OCI-M2 (cell line): Measurements from ENCODE around the gene NLRP1.

Source experiments
- DNase-seq: peaks from one replicate; lab custom pipeline; 2025; ENCODE audit not compliant: unreplicated experiment; lab: John Stamatoyannopoulos, UW

Gene NLRP1

DNA sequence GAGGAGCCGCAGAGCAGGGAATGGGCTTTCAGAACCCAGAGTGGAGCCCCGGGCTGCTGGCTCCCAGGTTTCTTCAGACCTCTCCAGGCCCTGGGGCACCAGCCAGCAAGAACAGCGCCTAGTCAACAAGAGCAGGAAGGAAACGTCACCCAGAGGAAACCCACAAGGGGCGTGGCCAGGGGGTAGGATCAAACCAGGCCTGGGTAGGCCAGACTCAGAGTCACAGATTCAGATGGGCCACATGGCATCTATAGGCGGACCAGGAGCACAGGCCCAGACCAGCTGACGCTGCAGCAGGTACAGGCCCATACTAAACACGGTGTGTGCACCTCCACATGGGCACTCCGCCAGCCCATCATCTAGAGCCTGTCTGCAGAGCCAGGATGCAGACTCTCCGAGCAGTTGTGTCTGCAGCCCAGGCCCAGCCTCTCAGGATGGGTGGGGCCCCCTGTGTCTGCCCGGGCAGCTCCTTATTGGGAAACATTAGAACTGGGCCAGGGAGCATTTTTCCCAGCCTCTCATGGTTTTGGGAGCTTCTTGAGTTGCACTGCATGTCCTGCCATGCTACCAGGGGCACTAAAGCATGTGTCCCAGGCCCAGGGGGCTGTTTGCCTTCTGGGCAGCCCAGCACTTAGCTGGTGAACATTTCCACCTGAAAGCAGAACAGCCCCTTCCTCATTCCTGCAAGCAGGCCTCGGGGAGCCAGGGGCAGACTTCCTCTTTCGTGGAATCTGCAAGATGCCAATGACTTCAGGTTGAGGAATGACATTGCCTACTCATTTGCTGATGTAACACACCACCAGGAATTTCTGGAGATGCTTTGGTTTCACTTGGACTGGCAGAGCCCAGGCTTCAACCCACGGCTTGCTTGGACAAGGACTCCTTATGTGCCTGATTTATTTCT lies at the start of gene NLRP1:
NLRP1 (minus strand) TSS at position 127 of the 904 bp plus-strand sequence. CDS start 552 bp downstream, outside the sequence.
- DNase-seq, result no peak

DNA sequence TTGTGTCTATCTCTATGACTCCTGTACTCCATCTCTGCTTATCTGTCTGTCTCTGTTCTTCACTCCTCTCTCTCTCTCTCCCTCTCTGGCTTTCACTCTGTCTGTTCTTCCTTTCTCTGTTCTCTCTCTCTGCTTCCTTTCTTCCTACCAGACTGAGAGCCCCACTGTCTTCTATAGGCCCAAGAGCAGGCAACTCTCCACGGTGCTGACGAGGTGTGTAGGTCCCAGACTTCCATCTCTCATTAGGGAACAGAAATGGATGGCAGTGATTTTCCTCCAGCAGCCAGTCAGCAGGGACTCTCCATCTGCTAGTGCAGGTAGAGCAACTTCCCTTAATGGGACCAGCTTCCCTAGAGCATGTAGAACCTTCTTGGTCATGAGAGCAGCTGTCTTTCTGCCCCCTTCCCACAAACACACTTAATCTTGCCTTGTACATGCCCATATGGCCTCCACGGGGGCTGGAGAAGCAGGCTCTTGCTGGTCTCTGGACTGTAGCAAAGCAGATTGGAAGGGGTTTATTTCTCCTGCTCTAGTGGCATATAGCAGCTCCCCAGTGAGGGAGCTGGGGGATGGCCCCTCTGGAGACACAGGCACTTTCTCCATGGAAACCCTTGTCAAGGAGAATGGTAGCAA lies 47.8 kb upstream of the NLRP1 start:
- DNase-seq, result no peak

DNA sequence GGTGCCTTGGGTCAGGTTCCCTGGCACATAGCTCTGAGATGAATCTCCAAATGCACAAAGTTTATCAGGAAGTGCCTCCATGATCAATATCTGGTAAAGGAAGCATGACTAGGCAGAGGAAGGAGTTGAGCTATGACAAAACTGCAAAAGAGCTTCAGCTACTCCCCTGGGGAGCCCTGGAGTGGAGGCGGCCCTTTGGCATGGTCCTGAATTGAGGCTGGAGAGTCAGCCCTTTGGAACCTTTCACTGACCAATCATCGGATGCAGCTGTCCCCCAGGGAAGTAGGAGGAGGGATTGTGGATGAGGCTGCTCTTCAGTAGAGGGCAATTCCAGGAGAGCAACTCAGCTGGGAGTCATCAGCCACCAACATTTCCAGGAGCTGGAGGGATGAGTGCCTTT lies 46.1 kb upstream of the NLRP1 start:
- DNase-seq, result no peak

DNA sequence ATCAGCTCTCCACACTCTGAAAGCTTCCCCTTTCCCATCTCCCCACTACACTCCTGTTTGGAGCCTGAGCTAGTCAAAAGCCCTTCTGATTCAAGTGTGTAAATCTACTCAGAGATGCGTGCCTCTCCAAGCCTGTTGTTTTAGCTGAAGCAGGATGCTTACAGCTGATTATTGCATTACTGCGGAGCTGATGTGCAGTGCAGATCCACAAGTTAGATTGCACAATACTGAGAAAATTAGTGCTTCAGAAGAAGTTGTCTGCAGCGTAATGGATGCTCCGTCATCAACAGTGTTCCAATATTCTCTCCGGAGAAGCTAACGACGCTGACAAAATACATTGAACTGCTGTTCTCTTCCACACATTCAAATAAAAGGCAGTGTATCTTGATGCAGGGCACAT lies 44.8 kb upstream of the NLRP1 start:
- no peak for DNase-seq

DNA sequence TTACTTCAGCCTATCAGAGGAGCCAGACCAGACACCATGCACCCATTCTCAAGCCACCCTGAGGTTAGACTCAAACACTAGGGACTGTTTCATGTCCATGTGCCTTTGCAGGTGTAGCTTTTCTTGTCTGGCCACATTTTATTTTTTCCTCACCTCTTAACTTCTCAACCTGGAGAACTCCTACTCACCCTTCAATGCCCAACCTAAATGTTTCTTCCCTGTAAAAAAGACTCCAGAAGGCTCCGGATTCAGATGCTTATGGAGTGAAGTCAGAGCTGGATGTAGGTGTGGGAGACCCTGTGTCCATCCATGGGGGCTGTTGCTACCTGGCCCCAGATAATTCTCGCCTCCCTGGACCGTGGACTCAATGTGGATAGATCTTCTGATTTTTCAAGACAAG lies 44.0 kb upstream of the NLRP1 start:
- DNase-seq, result no peak

DNA sequence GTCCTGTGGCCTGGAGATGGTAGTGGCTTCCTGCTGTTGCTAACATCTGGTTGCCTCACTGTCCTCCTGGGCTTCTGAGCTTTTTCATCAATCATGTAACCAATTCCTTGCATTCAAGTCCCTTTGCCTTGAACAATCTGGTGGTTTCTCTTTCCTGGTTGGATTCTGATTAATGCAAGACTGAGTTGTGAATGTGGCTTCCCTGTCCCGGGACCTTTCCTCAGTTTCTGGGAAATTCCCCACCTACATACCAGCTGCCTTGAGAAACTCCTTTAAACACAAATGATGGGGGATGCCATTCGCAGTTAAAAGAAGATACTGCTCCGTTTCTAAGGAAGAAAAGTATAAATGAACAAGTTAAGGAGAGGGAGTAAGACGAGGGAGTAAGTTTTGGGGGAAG lies 39.9 kb upstream of the NLRP1 start:
- DNase-seq, result no peak

DNA sequence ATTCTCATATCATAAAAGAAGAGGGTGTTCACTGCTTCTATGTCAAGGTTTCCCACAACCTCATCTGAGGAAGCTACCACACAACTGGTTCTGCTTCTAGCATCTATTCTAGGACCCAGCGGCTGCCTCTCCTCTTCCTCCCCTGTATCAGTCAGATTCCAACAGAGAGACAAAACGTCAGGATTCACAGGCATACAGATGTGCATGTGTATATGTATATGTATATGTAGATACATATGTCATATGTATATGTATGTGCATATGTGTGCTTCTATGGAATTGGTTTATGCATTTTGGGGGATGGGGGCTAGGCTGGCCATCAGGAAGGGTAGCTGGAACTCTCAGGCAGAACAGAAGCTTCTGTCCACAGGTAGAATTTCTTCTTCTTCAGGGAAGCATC lies 37.4 kb upstream of the NLRP1 start:
- DNase-seq, result no peak

DNA sequence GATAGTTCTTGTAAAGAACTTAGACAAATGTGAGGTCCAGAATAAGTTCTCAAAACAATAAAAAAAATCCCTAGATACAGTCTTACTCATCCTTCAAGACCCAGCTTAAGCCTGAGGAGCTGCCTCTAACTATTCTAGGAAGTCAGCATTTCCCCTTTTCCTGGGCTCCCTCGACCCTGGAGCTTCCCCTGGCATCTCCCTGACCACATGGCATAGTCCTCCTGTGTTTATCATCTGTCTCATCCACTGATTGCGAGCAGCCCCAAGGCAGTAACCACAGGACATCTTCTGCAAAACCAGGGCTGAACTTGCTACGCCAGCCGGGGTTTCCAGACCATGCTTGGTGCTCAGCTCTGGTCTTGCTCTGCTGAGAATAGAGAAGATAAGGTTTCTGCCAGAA lies 36.7 kb upstream of the NLRP1 start:
- DNase-seq, result no peak

DNA sequence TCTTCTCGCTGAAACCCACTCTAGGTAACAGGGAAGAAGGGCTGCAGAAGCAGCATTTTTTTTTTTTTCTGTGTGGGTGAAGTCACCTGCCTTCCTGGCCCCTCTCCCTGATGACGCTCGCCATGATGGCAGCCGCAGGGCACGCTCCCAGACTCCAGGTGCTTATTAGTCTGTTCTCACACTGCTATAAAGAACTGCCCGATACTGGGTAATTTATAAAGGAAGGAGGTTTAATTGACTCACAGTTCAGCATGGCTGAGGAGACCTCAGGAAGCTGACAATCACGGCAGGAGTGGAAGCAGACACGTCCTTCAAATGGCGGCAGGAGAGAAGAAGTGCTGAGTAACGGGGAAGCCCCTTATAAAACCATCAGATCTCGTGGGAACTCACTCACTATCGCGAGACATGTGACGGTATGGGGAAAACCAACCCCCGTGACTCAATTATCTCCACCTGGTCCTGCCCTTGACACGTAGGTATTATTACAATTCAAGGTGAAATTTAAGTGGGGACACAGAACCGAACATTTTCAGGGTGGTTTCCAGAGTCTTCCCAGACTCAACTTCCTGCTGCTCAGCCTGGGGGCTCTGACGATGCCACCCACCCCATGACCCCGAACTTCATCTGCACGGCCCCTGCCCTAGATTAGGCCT lies 34.9 kb upstream of the NLRP1 start:
- DNase-seq, result no peak

DNA sequence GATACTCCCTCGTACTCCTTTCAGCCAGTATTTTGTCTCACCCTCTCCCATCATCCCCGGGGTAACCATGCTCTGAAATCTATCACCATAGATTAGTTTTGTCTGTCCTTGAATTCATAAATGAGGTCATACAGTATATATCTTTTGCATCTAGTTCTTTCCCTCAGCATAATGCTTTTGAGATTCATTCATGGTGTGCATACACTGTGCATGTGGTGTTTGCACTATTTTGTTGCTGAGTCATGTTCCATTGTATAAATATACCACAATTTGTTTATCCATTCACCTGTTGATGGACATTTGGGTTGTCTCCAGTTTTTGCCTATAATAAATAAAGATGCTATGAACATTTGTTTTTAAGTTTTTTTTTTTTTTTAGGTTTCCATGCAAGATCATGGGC lies 34.2 kb upstream of the NLRP1 start:
- DNase-seq, result no peak

DNA sequence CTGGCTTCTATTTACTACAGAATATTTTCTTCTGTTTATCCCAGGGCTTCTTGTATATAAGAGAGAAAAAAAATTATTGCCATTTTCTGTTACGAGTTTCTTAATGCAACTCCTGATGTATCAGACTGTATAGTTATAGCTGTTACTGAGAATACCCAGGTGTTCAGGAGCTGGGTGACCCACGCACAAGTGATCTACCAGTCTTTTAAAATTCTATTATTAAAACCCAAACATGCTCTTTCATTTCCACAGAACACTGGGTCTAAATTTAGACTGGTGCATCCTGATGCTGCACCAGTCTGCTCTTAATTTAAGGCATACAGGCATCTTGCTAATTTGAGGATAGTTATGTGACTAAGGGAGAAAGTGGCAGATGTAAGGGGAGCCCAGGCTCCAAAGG lies 31.2 kb upstream of the NLRP1 start:
- no peak for DNase-seq

DNA sequence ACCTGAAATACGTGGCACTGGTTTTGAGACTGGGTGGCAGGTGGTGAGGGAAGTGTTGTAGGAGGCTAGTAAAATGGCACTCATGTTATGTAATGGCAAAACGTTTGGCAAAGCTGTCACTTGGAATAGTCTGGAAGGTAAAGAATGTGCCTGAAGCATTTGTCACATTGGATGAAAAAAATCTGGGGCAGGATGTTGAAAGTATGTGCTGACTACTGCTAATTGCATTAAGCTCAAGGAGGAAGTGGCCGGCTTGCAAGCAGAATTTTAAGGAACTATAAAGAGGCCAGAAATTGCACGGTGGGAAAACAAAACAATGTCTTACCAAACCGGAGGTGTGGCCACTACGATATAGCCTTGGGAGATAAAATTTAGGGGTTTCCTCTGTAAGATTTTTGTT lies 26.6 kb upstream of the NLRP1 start:
- no peak for DNase-seq

DNA sequence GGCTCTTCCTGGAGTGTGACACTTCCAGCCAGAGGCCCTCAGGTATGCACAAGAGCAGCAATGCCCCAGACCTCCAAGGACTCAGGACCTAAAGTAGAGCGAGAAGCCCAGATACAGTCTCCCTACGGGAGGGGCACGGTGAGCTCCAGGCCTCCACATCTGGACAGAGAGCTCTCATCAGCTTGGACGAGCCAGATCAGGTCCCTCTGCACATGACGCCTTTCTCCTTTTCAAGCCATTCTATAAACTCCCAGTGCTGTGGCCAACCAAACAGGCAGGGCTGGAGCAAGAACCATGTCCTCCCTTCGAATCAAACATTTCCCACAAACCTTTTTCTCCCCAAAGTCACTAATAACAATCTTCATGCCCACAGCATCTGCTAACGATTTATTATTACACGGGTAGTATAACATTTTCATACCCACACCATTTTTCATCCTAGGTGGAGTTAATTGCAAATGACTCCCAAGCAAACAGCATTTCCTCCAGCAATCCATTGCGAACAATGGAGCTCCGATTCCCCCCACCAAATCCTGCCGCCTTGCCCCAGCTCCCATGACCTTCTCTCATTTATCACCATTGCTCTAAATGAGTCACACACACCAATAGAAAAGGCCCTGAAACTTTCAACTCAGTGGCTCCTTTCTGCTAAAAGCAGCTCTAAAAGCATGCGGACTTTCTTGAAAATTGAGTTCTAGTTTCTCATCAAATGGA lies 24.2 kb upstream of the NLRP1 start:
- no peak for DNase-seq

DNA sequence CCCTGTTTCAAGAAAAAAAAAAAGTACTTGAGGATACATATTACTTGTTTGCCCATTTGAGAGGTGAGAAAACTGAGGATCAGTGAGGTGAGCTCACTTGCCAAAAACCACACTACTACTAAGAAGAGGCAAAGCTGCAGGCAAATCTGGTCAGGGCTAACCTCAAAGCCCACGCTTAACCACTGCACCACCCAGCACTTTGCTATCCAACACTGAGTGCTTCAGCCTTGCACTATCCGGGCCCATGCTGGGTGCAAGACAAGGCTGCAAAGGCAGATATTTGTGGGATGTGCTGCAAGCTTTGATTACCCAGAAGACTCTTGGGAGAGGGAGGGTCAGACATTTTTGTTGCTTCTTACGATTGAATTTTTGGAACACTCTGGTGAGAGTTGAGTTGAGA lies 23.6 kb upstream of the NLRP1 start:
- DNase-seq, result no peak

DNA sequence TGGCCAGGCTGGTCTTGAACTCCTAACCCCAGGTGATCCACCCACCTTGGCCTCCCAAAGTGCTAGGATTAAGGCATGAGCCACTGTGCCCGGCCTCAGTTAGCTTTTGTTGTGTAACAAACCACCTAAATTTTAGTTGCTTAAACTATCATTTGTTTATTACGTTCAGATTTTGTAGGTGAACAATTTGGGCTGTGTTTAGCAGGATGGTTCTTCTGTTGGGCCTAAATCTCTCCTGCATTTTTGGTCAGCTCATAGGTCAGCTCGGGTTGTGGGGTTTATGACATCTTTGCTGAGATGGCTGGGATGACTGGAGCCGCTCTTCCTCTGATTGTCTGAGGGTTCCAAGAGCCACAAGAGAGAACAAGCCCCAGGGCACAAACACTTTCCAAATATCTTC lies 21.1 kb upstream of the NLRP1 start:
- no peak for DNase-seq

DNA sequence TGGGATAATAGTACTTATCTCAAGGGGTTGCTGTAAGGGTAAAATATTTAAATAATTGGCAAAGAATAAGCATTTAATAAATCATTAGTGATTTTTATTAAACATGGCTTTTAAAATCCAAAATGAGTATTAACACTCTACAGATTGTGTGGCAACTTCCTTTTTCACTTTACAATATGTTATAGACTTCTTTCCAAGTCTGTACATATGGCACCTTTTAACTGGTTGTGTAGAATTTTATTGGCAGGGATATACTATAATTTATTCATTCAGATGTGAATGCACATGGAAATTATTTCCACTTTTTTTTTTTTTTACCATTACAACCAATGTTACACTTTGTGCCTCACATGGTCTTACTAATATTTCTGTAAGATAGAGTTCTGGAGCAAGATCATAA lies 15.7 kb upstream of the NLRP1 start:
- no peak for DNase-seq

DNA sequence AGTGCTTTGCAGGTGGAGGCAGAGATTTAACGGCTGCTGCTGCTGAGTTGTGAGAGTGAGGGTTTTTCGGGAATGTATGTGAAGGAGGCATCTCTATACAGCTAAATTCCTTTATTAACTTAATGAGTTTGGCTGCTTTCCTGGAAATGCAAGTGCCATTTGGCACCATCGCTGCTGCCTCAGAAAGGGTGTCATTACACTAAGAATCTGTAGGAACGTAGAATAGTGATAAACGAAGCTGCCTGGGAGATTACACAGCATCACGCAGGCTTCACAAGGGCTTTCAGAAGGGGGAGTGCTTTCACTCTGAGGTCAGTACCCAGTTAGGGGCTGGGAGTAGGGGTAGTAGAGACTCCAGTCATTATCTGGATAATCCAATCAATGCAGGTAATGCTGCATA lies 14.1 kb upstream of the NLRP1 start:
- DNase-seq, result no peak

DNA sequence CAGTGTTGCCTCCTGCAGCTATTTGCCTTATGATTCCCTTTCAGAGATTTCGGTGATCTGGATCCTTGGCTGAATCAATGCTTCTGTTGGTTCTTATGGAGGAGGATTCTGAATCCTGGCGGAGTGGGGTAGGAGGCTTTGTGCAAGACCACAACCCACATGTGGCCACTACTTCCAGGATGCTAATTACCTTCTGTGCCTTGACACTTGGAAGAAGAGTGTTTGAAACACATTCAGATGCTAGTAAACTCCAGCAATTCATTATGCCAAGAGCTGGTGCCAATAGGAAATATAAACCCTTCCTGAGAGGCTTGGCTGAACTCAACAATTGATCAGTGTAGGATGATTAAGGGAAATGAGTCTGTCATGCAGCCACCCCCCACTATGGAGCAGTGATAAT lies 12.1 kb upstream of the NLRP1 start:
- no peak for DNase-seq

DNA sequence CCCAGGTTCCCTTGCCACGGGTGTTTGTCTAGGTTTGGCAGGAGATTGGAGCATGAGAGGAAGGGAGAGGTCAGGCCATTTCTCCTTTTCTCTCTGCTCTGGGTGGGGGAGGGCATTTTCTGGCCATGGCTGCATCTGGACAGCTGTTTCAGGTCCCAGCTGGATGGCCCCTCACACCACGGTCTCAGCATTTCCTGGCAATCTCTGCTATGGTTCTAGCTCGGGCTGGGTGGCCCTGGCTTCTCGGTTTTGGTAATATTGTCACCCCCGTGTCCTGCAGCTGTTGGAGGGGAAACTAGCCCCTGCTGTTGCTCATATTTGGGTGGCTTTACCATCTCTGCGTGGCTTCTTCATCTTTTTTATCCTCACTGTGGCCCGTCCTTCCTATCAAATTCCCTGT lies 11.5 kb upstream of the NLRP1 start:
- DNase-seq, result no peak

DNA sequence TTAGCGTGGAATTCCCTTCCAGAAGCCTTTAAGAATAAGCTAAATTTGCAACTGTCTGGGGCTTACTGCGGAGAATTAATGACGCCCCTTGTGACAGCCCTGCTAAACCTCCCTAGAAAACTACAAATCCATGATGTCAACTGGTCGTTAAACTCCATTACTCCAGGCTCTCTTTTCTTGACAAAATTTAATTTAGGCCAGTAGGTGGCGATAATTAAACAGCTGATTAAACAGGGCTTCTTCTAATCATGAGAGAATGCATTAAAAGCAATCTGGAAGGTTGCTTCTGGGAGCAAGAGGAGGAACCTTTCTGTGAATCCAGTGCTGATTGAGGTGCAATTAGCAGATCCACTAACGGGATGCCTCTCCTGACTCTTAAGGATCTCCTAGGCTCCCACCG lies 8.1 kb upstream of the NLRP1 start:
- DNase-seq, result no peak

DNA sequence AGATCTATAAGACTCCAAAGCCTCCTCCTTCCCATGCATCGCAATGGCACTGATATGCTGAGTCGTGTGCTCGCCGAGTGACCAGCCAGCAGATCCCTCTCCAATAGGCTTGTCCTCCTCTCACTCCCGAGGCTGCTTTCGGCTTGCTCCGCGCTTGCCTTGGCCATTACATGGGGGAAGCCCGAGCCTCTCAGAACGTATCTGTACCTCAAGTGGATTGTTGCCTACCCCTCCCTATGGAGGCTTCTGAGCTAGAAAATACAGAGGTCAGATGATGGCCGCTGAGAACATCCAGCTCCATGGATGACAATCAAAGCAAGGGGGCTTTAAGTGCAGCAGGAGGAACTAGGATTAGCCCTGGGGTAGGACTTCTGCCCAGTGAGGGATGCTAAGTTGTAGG lies 7.7 kb upstream of the NLRP1 start:
- DNase-seq, result no peak

DNA sequence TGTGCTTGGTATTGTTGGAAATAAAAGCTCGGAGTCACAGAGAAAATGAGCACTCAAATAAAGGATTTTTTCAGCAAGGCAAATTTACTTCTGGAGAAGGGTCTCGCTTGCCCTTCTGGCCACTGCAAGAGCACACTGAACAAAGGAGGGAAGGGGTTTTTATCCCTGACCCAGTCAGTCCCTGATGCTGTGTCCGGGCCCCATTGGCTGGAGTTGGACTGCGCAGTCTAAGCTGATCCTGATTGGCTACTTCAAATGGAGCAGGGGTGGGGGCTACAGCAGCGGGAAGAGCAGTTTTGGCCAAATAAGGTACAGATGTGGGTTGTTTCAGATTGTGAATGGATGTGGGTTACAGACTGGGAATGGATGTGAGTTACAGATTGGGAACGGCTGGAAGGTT lies 4.3 kb upstream of the NLRP1 start:
- DNase-seq, result no peak
